GM12801 (cell line): Measurements from ENCODE around the gene BEND6.

Experiments used
- CTCF ChIP-seq: IDR thresholded peaks from one replicate; pipeline ENCODE4 v1.5.1; 2011; ENCODE audit warnings: control low read depth; ENCODE audit not compliant: insufficient read length; ENCODE audit errors: extremely low read depth

Gene BEND6

GRCh38 chr6:56946368-56946767 is 8.5 kb upstream of the BEND6 start:
- no peak for TF ChIP-seq CTCF

DNA sequence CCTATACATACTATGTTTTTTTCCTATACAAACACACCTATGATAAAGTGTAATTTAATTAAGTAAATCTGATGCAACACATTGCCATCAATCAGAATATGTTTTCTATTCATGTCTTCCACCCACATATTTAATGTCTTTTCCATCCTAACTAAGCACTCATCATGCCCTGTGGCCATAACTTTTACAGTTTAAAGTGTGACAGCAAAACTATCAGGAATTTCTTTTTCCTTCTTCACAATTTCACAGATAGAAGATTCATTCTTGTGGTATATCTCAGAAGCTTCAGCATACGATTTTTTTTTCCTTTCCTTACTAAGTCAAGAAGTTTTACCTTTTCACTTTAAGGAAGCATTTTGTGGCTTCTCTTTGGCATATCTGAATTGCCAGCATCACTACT is 7.0 kb upstream of the BEND6 start:
- no peak for TF ChIP-seq CTCF

GRCh38 chr6:56949265-56949664 is 5.6 kb upstream of the BEND6 start:
- TF ChIP-seq CTCF, result no peak

DNA sequence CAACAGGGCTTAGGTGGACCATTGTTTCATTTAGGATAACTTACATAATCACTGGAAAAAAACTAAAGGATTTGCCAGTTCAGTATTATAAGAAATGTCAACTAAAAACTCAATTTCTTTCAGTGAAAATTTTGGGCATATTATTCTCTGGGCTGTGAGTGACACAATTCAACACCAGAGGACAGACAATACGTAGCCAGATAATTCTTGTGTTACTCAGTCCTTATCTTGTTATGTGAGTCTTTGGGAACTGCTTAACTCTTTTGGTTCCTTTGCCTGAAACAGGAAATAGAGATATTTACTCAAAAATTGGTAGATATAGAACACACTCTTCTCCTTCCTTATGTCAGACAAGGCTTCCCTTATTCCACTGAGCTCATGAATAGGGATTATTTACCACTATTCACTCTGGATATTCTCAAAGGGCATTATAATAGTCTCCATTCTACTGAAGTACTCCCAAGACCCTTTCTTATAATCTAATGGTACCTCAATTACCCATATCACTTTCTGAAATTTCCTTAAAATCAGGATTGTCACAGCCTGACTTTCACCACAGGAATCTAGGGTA is 4.9 kb upstream of the BEND6 start:
- TF ChIP-seq CTCF, result no peak

GRCh38 chr6:56951049-56951831 is 3.7 kb upstream of the BEND6 start:
- TF ChIP-seq CTCF, result no peak

DNA sequence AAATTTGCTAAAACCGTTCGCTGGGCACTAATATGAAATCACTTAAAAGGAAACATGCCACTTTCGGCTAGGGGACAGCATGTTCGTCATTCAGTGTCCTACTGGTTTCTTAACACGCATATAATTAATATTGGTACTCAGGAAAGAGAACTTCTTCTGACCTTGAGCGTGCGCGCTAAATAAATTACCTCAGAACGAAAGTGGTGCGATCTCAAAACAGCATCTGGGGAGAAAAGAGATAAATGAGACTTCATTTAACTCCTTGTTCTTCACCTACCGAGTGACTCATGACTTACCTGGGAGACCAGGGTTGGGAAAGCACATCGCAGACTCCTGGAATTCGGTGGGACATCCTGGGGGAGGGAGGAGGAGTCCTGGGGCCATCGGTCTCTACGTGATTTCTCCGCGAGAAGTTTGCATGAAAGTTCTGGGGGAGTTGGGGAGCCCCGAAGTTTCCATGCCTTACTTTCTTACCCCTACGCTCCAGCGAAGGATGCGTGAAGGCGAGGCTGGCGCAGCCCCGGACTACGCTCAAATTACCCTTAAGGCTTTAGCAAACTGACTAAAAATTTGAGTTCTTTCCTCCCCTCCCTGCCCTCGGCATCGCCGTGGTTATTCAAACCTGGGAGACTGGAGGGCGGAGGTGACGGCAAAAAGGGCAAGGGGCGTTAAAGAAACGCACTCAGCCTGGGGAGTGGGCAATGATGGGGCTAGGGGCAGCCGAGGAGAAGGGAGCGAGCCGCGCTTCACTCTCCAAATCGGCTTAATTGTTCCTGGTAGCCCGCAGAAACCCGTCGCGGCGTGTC is 1.1 kb upstream of the BEND6 start:
- TF ChIP-seq CTCF, result no peak
